ENCODE measurements around the gene EML4. TPM values are rescaled to one million over a fixed set of nuclear protein-coding genes. Genes with fewer than 3 reads are reported as not detected.
A peak's percentile ranks its signal among the peaks of the same experiment; 100 is the strongest.

Gene EML4
- polyA plus RNA-seq, 1 of the 3 experiments (the other 2 are of a cell fraction) = 35.0 TPM

GRCh38 chr2:42147641-42148274, 21.4 kb upstream of the EML4 start:
- POLR2A ChIA-PET = interaction anchor here (1.0 to 2.1 kb wide), 2 partner anchors 15 to 16 kb away, joined by 4 to 10 read pairs; no protein-coding TSS in a partner anchor
- H3F3A ChIP-seq (replicated peaks; ENCODE audit: insufficient read depth) = peaks cover 18% of the 10 kb centered on the region
- H3K27ac ChIP-seq (ENCODE audit: low read depth in 2 of 2, low read length in 1 of 2) = peak overlapping the region; percentile 27 to 91; a peak in 3 of 4 replicates
- H3K4me3 ChIP-seq (ENCODE audit: low read depth in 2 of 2, low read length in 1 of 2) = no peak overlapping the region
- no peak overlapping the region for H3K4me2 ChIP-seq
- H3K9me2 ChIP-seq = no peaks in the 10 kb centered on the region
- TF ChIP-seq IRF3 (IDR thresholded peaks at IDR 0.05; ENCODE audit: low read depth, low read length) (no peak), GATA2 (CRISPR knock-in tag; IDR thresholded peaks at IDR 0.05) (0 out of 2 replicates have a peak, but pooled peaks have one; percentile 22), CHD2 (IDR thresholded peaks at IDR 0.05; ENCODE audit: low read length, partially characterized antibody) (peak; percentile 16), TAF1 (IDR thresholded peaks at IDR 0.05; ENCODE audit: borderline replicate concordance, low read depth, low read length) (no peak), JUND (IDR thresholded peaks at IDR 0.05) (no peak), RFX5 (IDR thresholded peaks at IDR 0.05; ENCODE audit: low read length) (no peak), USF1 (IDR thresholded peaks at IDR 0.05; ENCODE audit: borderline replicate concordance, low read depth) (no peak), FOXM1 (IDR thresholded peaks at IDR 0.05; ENCODE audit: low read depth) (no peak), RAD21 (IDR thresholded peaks at IDR 0.05; ENCODE audit: low read length) (no peak), TCF12 (IDR thresholded peaks at IDR 0.05) (peak; percentile 73; the same call in 1 of the 2 replicates), ELF1 (IDR thresholded peaks at IDR 0.05) (no peak), EP300 (IDR thresholded peaks at IDR 0.05; ENCODE audit: borderline replicate concordance in 1 of 2, low read depth in 1 of 2, low read length in 1 of 2) (peak; percentile 35 to 73; a peak in 3 of 4 replicates), MAX (IDR thresholded peaks at IDR 0.05; ENCODE audit: low read depth) (0 out of 2 replicates have a peak, but pooled peaks have one; percentile 22), ZBTB33 (IDR thresholded peaks at IDR 0.05; ENCODE audit: borderline replicate concordance, low read depth) (no peak), POLR2AphosphoS5 (IDR thresholded peaks at IDR 0.05; ENCODE audit: low read depth, low read length) (no peak), FOSL2 (IDR thresholded peaks at IDR 0.05; ENCODE audit: borderline replicate concordance, low read depth) (no peak), RXRA (IDR thresholded peaks at IDR 0.05; ENCODE audit: borderline replicate concordance, low read depth) (no peak), FOXJ3 (CRISPR knock-in tag; IDR thresholded peaks at IDR 0.05) (0 out of 2 replicates have a peak, but pooled peaks have one; percentile 28), GABPA (IDR thresholded peaks at IDR 0.05; ENCODE audit: low read depth) (no peak), NRF1 (IDR thresholded peaks at IDR 0.05; ENCODE audit: low read depth, low read length) (no peak), SIN3A (IDR thresholded peaks at IDR 0.05; ENCODE audit: borderline replicate concordance, low read depth, low read length) (no peak), PBX3 (IDR thresholded peaks at IDR 0.05) (peak; percentile 33; the same call in 1 of the 2 replicates), NFIC (IDR thresholded peaks at IDR 0.05; ENCODE audit: borderline replicate concordance) (peak; percentile 87), RCOR1 (IDR thresholded peaks at IDR 0.05; ENCODE audit: low read length) (no peak), CTCF (IDR thresholded peaks at IDR 0.05) (no peak), EZH2phosphoT487 (IDR thresholded peaks at IDR 0.05; ENCODE audit: borderline replicate concordance, low read depth) (no peak), TEAD4 (IDR thresholded peaks at IDR 0.05; ENCODE audit: borderline replicate concordance, insufficient read depth) (no peak), YY1 (IDR thresholded peaks at IDR 0.05; ENCODE audit: low read depth) (no peak)
- peaks cover 12 to 17% of the 10 kb centered on the region in 2 experiments for H3K4me1 ChIP-seq (ENCODE audit: control insufficient read depth in 1 of 2, insufficient read depth in 2 of 2, low read depth in 1 of 2, low read length in 1 of 2)
- no peaks in the 10 kb centered on the region for H3K27me3 ChIP-seq (ENCODE audit: insufficient read depth)
- no peak overlapping the region for H2AFZ ChIP-seq (ENCODE audit: low read depth)
- no peaks in the 10 kb centered on the region for H3K9me3 ChIP-seq
- no peaks in the 10 kb centered on the region for H3K36me3 ChIP-seq (replicated peaks in 1 of 2; ENCODE audit: control insufficient read depth in 1 of 2, insufficient read depth in 2 of 2, low read length in 1 of 2)
- H3K79me2 ChIP-seq (ENCODE audit: insufficient read depth) = no peaks in the 10 kb centered on the region
- no peaks in the 10 kb centered on the region for H4K20me1 ChIP-seq (ENCODE audit: insufficient read depth)
- H3K9ac ChIP-seq = no peak overlapping the region
- CTCF ChIA-PET = interaction anchor here (0.8 to 2.7 kb wide), 5 partner anchors 9 to 61 kb away, joined by 3 to 9 read pairs (median 3); no protein-coding TSS in a partner anchor
- DNase-seq = peak; percentile 71
- WGBS (ENCODE audit: low lambda C conversion rate) = 71% methylated on average over 5 of the region's 5 CpGs

Measured in SK-N-SH (cell line).